GM21515 (cell line): Measurements from ENCODE around the gene LSM12.
"Not testable (repeated sequence)": the region's sequence is repeated elsewhere in the genome, so short reads cannot be mapped to it uniquely, and the experiment has no call there.

Experiments
- ATAC-seq: cut with Tn5 transposase; IDR thresholded peaks from one replicate; pipeline ENCODE4 v1.9.1; 2021; ENCODE audit not compliant: unreplicated experiment

The LSM12 gene

GRCh38 chr17:44008205-44008909 is 58.1 kb downstream of the LSM12 start:
- ATAC-seq = no peak

- peak; percentile 14 for ATAC-seq
These were observed 58.9 kb downstream of the LSM12 start for GRCh38 chr17:44007346-44008204.

GRCh38 chr17:44006598-44007345 is 59.7 kb downstream of the LSM12 start:
- peak; percentile 67 for ATAC-seq

GRCh38 chr17:44006272-44006597 is 60.2 kb downstream of the LSM12 start:
- ATAC-seq = peak; percentile 3

- ATAC-seq = no peak
These were observed 60.8 kb downstream of the LSM12 start for GRCh38 chr17:44005527-44006271.

- ATAC-seq = no peak
These were observed 61.5 kb downstream of the LSM12 start for GRCh38 chr17:44004761-44005526.

GRCh38 chr17:44004077-44004760 is 62.3 kb downstream of the LSM12 start, which contains the start of gene NAGS:
Gene NAGS, plus strand, starts transcription at chr17:44004622. Its CDS starts 42 bp downstream, at chr17:44004664.
- ATAC-seq = no peak

- no peak for ATAC-seq
These were observed 64.2 kb downstream of the LSM12 start for GRCh38 chr17:44002141-44002848.

DNA sequence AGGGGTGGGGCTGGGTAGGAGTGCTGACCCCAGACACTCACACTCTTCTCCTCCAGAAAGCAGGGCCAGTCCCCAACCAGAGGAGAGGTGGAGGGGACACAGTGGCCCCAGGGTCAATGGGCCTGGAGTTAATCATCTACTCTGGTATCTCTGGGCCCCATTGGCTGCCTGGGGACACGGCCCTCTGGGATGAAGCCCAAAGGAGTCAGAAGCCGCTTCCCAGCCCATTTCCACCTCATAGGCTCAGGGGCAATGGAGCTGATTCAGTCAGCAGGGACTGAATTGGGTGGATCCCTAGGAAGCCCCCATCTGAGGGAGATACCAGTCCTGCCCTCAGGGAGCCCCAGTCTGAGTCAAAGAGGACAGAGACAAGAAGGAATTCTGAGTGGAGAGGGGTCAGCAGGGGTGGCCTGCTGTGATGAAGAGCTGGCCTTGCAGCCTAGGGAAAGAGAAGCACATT is 65.0 kb downstream of the LSM12 start:
- ATAC-seq = no peak

GRCh38 chr17:44000871-44001460 is 65.5 kb downstream of the LSM12 start:
- ATAC-seq = no peak

DNA sequence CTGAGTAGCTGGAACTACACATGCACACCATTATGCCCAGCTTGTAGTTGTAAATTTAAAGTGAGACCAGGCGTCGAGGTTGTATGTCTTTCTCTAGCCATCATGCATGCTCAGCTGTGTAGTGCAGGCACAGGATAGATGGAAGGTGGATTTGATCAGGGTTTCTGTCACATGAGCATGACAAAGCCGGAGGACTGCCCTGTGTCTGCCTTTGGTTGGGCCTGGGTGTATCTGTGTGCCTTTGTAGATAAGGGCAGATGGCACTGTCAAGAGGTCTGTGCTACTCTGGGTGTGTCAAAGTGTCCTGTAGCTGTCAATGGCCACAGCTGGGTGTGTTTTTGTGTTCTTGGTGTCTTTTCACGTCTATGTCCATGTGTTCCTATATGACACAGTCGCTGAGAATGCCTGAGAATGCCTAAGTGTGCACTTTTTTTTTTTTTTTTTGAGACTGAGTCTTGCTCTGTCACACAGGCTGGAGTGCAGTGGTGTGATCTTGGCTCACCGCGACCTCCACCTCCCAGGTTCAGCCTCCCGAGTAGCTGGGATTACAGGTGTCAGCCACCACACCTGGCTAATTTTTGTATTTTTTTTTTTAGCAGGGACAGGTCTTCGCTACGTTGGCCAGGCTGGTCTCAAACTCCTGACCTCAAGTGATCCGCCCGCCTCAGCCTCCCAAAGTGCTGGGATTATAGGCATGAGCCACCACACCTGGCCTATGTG is 66.2 kb downstream of the LSM12 start:
- ATAC-seq = no peak

- no peak for ATAC-seq
These were observed 67.4 kb downstream of the LSM12 start for GRCh38 chr17:43999024-43999423.

- no peak for ATAC-seq
These were observed 67.9 kb downstream of the LSM12 start for GRCh38 chr17:43998552-43998951.

DNA sequence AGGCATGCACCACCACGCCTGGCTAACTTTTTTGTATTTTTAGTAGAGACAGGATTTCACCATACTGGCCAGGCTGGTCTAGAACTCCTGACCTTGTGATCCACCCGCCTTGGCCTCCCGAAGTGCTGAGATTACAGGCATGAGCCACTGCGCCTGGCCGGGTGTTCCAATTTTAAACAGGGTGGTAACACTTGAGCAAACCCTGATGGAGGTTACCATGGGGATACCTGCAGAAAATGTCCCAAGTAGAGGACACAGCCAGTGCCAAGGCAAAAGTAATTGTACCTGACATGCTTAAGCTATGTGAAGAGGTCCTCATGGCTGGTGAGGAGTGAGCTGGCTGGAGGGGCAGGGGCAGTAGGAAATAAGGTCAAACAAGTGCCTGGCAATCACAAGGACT is 69.3 kb downstream of the LSM12 start:
- ATAC-seq = not testable (repeated sequence)

GRCh38 chr17:43995150-43995471 is 71.4 kb downstream of the LSM12 start:
- ATAC-seq = no peak

DNA sequence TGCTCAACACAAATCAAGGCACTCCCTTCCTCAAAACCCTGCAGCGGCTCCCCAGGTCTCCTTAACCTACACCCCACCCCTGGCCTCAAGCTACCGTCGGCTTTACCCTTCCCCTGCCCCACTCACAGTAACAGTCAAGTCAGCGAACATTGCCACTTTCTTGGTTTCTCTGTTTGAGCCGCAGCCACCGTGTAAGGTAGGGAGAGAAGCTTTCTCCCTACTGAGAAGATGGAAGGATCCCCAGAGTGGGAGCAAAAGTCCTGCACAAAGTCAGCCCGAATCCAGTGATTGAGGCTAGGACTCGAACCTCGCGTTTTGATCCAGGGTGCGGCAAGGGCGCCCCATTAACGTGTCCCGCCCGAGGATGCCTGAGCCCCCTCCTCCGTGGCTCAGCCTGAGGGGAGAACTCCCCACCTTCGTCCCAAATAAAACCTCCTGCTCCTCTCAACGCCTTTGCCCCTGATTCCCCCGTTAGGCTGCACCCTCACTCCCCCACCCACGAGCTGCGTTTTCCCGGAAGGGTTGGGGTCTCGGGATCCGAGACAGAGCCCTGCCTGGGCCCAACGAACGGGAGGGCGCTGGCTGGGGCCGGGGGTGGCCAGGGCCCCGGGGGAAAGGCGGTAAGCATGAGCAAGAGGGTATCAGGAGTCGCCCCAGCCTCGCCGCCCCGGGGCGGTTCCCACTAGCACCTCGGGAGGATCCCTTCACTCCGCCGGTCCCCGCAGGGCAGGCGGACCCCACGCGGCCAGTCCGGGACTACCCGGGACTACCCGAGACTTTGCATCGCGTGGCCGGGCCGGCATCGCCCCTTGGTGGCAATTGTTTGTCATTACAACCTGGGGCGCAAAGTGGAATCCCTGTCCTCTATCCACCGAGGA is 72.0 kb downstream of the LSM12 start:
- ATAC-seq = no peak

DNA sequence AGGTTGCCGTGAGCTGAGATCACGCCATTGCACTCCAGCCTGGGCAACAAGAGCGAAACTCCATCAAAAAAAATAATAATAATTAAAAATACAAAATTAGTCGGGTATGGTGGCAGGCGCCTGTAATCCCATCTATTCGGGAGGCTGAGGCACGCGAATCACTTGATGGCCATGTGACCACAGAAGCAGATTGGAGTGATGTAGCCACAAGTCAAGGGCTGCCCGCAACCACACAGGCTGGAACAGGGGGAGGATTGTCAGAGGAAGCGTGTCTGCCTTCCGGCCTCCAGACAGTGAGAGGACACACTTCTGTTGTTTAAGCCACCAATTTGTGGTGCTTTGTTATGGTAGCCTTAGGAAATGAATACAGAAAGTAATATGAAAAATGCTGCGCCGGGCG is 73.8 kb downstream of the LSM12 start:
- ATAC-seq = no peak
